SK-N-SH (cell line): ENCODE data around the gene KLC1. TPM values are rescaled to one million over a fixed set of nuclear protein-coding genes. Genes with fewer than 3 reads are reported as not detected.

Experiments used
- CTCF ChIA-PET: fragments of 300-600, 350-600 bp; formaldehyde crosslinking; extraction: SDS; loops from one replicate; lab custom pipeline; 2021; lab: Yijun Ruan, JAX
- POLR2A ChIA-PET: fragments of 350-600 bp; sonication (Branson Sonifier 250); formaldehyde crosslinking; extraction: SDS; loops from one replicate; lab custom pipeline; 2020; ENCODE audit warnings: antibody characterized with exemption, inconsistent platforms; lab: Yijun Ruan, JAX
- DNase-seq: peaks from one replicate; pipeline ENCODE4 v3.0.0; 2012
- H2AFZ ChIP-seq: fragments of 200-600 bp; sonication (generic); 2 replicates; pipeline ENCODE4 v1.8.1; 2016; ENCODE audit warnings: antibody characterized with exemption, mild to moderate bottlenecking, low read depth
- H3F3A ChIP-seq: fragments of 200-600 bp; sonication (generic); replicated peaks from 2 replicates; pipeline ENCODE3; 2016; ENCODE audit warnings: antibody characterized with exemption, mild to moderate bottlenecking; ENCODE audit not compliant: insufficient read depth
- H3K27ac ChIP-seq, 2 experiments: fragments of 200-500 bp in 1 of 2; fragments of 200-600 bp in 1 of 2; sonication (Bioruptor generic) in 1 of 2; sonication (generic), shearing (Covaris generic) in 1 of 2; 2 replicates each; pipeline versions ENCODE4 v1.5.1 to v1.6.1; 2014 to 2016; ENCODE audit warnings: low read depth in 2 of 2, inconsistent platforms in 1 of 2, low read length in 1 of 2, mild to moderate bottlenecking in 1 of 2, mixed read lengths in 1 of 2
- H3K27me3 ChIP-seq: fragments of 200-600 bp; sonication (generic), shearing (Covaris generic); 2 replicates; pipeline ENCODE4 v1.6.1; 2016; ENCODE audit warnings: mixed run types; ENCODE audit not compliant: insufficient read depth
- H3K36me3 ChIP-seq, 2 experiments: fragments of 200-500 bp in 1 of 2; fragments of 200-600 bp in 1 of 2; sonication (Bioruptor generic) in 1 of 2; sonication (generic) in 1 of 2; replicated peaks in 1 of 2; 2 replicates each; pipeline versions ENCODE3 to v1.5.1; 2014 to 2016; ENCODE audit warnings: low read length in 1 of 2, mild to moderate bottlenecking in 1 of 2; ENCODE audit not compliant: insufficient read depth in 2 of 2, control insufficient read depth in 1 of 2
- H3K4me1 ChIP-seq, 2 experiments: fragments of 200-500 bp in 1 of 2; fragments of 200-600 bp in 1 of 2; sonication (Bioruptor generic) in 1 of 2; sonication (generic), shearing (Covaris generic) in 1 of 2; 2 replicates each; pipeline versions ENCODE4 v1.5.1 to v1.6.1; 2014 to 2016; ENCODE audit warnings: low read depth in 1 of 2, low read length in 1 of 2, mixed run types in 1 of 2; ENCODE audit not compliant: insufficient read depth in 2 of 2, control insufficient read depth in 1 of 2
- H3K4me2 ChIP-seq: fragments of 200-600 bp; sonication (generic), shearing (Covaris generic); 2 replicates; pipeline ENCODE4 v1.6.1; 2017; ENCODE audit warnings: mixed run types
- H3K4me3 ChIP-seq, 2 experiments: fragments of 200-500 bp in 1 of 2; fragments of 200-600 bp in 1 of 2; sonication (Bioruptor generic) in 1 of 2; sonication (generic), shearing (Covaris generic) in 1 of 2; 2 replicates each; pipeline versions ENCODE4 v1.5.1 to v1.8.1; 2014 to 2016; ENCODE audit warnings: low read depth in 2 of 2, inconsistent platforms in 1 of 2, low read length in 1 of 2, mild to moderate bottlenecking in 1 of 2, mixed read lengths in 1 of 2, moderate library complexity in 1 of 2
- H3K79me2 ChIP-seq: fragments of 200-600 bp; sonication (generic); 2 replicates; pipeline ENCODE4 v1.8.1; 2017; ENCODE audit warnings: mild to moderate bottlenecking; ENCODE audit not compliant: insufficient read depth
- H3K9ac ChIP-seq: fragments of 200-600 bp; sonication (generic); 2 replicates; pipeline ENCODE4 v1.6.1; 2017; ENCODE audit warnings: mixed run types
- H3K9me2 ChIP-seq: fragments of 200-600 bp; sonication (generic); 2 replicates; pipeline ENCODE4 v1.6.1; 2017; ENCODE audit warnings: mixed run types
- H3K9me3 ChIP-seq: fragments of 200-600 bp; sonication (generic); 2 replicates; pipeline ENCODE4 v1.6.1; 2017; ENCODE audit warnings: mixed run types, mild to moderate bottlenecking, moderate library complexity
- H4K20me1 ChIP-seq: fragments of 200-600 bp; sonication (generic); 2 replicates; pipeline ENCODE4 v1.6.1; 2017; ENCODE audit warnings: mild to moderate bottlenecking, mixed run types; ENCODE audit not compliant: insufficient read depth
- FOSL2 ChIP-seq: IDR thresholded peaks from 2 replicates; pipeline ENCODE4 v1.4.0; 2012; ENCODE audit warnings: low read depth, mild to moderate bottlenecking, moderate library complexity, borderline replicate concordance
- FOXJ3 ChIP-seq: sonication (generic); formaldehyde crosslinking; IDR thresholded peaks from 2 replicates; pipeline ENCODE4 v1.5.1; 2020; ENCODE audit warnings: mild to moderate bottlenecking, missing genetic modification reagents
- GATA2 ChIP-seq: sonication (generic); formaldehyde crosslinking; IDR thresholded peaks from 2 replicates; pipeline ENCODE4 v1.5.0; 2020; ENCODE audit warnings: mild to moderate bottlenecking, missing genetic modification reagents
- MEF2A ChIP-seq: IDR thresholded peaks from 2 replicates; pipeline ENCODE4 v1.4.0; 2012; ENCODE audit warnings: low read depth, borderline replicate concordance
- NFIC ChIP-seq: IDR thresholded peaks from 2 replicates; pipeline ENCODE4 v1.4.0; 2012; ENCODE audit warnings: borderline replicate concordance
- NRF1 ChIP-seq: IDR thresholded peaks from 2 replicates; pipeline ENCODE4 v1.6.1; 2012; ENCODE audit warnings: low read depth, mild to moderate bottlenecking, low read length
- RFX5 ChIP-seq: IDR thresholded peaks from 2 replicates; pipeline ENCODE4 v1.6.1; 2012; ENCODE audit warnings: mild to moderate bottlenecking, improper control_type of control experiment, low read length
- RXRA ChIP-seq: IDR thresholded peaks from 2 replicates; pipeline ENCODE4 v1.4.0; 2012; ENCODE audit warnings: low read depth, mild to moderate bottlenecking, borderline replicate concordance
- SMC3 ChIP-seq: IDR thresholded peaks from 2 replicates; pipeline ENCODE4 v1.6.1; 2012; ENCODE audit warnings: low read depth, low read length, improper control_type of control experiment
- TAF1 ChIP-seq: IDR thresholded peaks from 2 replicates; pipeline ENCODE4 v1.6.1; 2012; ENCODE audit warnings: low read depth, mild to moderate bottlenecking, low read length, moderate library complexity, borderline replicate concordance
- TCF12 ChIP-seq: IDR thresholded peaks from 2 replicates; pipeline ENCODE4 v1.4.0; 2012
- TEAD4 ChIP-seq: IDR thresholded peaks from 2 replicates; pipeline ENCODE4 v1.4.0; 2012; ENCODE audit warnings: mild to moderate bottlenecking, borderline replicate concordance; ENCODE audit not compliant: insufficient read depth
- YY1 ChIP-seq: IDR thresholded peaks from 2 replicates; pipeline ENCODE4 v1.4.0; 2012; ENCODE audit warnings: low read depth, mild to moderate bottlenecking
- WGBS: methylation state at CpG from one replicate; pipeline ENCODE4 v1.1.6; 2017; ENCODE audit warnings: low lambda C conversion rate; 5-methylcytosine and 5-hydroxymethylcytosine counted together
- polyA plus RNA-seq, 3 experiments: library from polyadenylated mRNA; depleted of rRNA; stranded (reverse); fragments of >200 nt; gene quantifications; 2 replicates each; pipeline ENCODE4 v1.2.3, GENCODE V29; 2012
- TF ChIP-seq, protein P1 (sequence below): fragments of 200-600 bp; sonication (generic); IDR thresholded peaks from 2 replicates; pipeline ENCODE4 v1.6.1; 2017; ENCODE audit warnings: antibody characterized with exemption, mild to moderate bottlenecking, moderate library complexity
- TF ChIP-seq, protein P2 (sequence below): IDR thresholded peaks from 2 replicates; pipeline ENCODE4 v1.4.0; 2012; ENCODE audit warnings: low read depth, borderline replicate concordance
- TF ChIP-seq, protein P3 (sequence below): IDR thresholded peaks from 2 replicates; pipeline ENCODE4 v1.4.0; 2012; ENCODE audit warnings: low read depth, borderline replicate concordance
- TF ChIP-seq, protein P4 (sequence below): IDR thresholded peaks from 2 replicates; pipeline ENCODE4 v1.6.1; 2012; ENCODE audit warnings: mild to moderate bottlenecking, low read depth, low read length, moderate library complexity
- TF ChIP-seq, protein P5 (sequence below): IDR thresholded peaks from 2 replicates; pipeline ENCODE4; 2012
- TF ChIP-seq, protein P6 (sequence below): fragments of 150-350 bp; IDR thresholded peaks from 2 replicates; pipeline ENCODE4 v1.6.1; 2017; ENCODE audit warnings: antibody characterized with exemption, low read length, low read depth, borderline replicate concordance

KLC1 gene
- polyA plus RNA-seq, 1 of the 3 experiments (the other 2 are of a cell fraction), result 308 TPM

DNA sequence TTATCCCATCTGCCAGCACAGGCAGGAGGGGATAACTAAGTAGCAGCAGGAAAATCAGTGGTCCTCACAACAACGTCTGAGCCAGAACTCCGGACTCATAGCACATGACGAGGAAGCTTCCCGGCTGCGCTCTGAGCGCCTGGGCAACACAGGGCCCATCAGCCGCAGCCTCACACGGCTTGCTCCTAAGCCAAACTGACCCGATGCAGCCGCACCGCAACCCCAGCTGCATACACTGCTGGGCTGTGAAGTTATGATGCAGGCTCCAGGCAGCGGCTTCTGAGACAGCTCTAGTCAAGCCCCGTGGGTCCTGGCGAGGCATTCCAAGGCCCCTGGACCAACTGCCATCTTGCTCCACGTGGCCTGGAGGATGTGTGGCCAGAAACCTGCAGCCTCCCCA, 114.7 kb downstream of the KLC1 start (continued):
- TF ChIP-seq YY1, result no peak
- no peak for TF ChIP-seq FOSL2
- TF ChIP-seq NRF1, result no peak
- TF ChIP-seq RXRA, result no peak
- no peak for TF ChIP-seq GATA2 (CRISPR knock-in tag)
- TF ChIP-seq RFX5, result no peak
- TF ChIP-seq, all 33 proteins: peak for 0

DNA sequence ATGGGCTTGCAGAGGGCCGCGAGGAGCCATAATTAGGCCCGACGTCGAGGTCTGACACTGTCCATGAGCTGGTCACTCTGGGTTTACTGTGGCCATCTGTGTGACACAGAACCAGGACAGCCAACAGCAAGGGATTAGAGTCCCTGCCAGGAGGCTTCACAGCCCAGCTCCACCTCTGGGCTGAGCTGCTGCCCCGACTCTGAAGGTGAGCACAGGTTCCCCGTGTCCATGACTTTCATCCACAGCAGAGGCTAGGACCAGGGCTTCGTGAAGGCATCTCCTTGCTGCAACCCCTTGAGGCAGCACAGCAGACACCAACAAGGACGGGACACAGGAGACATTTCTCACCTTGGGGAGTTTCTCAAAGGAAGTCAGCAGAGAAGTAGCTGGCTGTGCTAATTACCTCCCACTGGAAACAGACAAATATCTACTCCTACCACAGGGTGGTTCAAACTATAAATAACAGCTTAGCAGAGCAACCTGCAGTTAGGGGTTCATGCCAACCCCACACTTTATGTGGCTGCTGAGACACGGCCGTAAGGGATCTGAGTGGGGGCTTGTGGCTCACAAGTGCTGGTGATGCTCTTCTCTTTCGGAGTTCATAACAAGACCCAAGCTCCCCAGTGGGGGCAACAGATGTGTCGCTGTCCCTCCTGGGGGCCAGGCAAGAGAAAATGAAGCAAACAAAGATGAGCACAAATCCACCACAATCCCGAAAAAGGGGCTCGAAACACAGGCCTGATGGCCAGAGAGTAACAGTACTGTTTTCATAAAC, 115.8 kb downstream of the KLC1 start:
- H3K4me3 ChIP-seq, result no peak overlapping the region
- no peaks in the 10 kb centered on the region; a peak in 1 of 4 replicates for H3K4me1 ChIP-seq
- ChIA-PET POLR2A (interaction anchor here (0.6 kb wide), 1 partner anchor 172 kb away, joined by 4 read pairs; no protein-coding TSS in a partner anchor), CTCF (interaction anchor here (0.9 to 1.1 kb wide), 2 partner anchors 10 to 64 kb away, joined by 3 read pairs; no protein-coding TSS in a partner anchor)
- no peak for DNase-seq
- no peaks in the 10 kb centered on the region for H3K79me2 ChIP-seq
- H4K20me1 ChIP-seq, result no peaks in the 10 kb centered on the region
- no peaks in the 10 kb centered on the region for H3K9me2 ChIP-seq
- H3F3A ChIP-seq, result no peaks in the 10 kb centered on the region
- no peaks in the 10 kb centered on the region for H3K9me3 ChIP-seq
- no peak overlapping the region for H3K4me2 ChIP-seq
- 92% methylated on average over 14 of the region's 15 CpGs for WGBS
- peaks cover 0 to 14% of the 10 kb centered on the region in 2 experiments for H3K36me3 ChIP-seq
- no peak overlapping the region for H3K27ac ChIP-seq
- H3K27me3 ChIP-seq, result no peaks in the 10 kb centered on the region
- no peak overlapping the region for H2AFZ ChIP-seq
- H3K9ac ChIP-seq, result no peak overlapping the region
- TF ChIP-seq YY1, result no peak
- TF ChIP-seq NRF1, result no peak
- TF ChIP-seq, protein P1, sequence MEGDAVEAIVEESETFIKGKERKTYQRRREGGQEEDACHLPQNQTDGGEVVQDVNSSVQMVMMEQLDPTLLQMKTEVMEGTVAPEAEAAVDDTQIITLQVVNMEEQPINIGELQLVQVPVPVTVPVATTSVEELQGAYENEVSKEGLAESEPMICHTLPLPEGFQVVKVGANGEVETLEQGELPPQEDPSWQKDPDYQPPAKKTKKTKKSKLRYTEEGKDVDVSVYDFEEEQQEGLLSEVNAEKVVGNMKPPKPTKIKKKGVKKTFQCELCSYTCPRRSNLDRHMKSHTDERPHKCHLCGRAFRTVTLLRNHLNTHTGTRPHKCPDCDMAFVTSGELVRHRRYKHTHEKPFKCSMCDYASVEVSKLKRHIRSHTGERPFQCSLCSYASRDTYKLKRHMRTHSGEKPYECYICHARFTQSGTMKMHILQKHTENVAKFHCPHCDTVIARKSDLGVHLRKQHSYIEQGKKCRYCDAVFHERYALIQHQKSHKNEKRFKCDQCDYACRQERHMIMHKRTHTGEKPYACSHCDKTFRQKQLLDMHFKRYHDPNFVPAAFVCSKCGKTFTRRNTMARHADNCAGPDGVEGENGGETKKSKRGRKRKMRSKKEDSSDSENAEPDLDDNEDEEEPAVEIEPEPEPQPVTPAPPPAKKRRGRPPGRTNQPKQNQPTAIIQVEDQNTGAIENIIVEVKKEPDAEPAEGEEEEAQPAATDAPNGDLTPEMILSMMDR, result no peak
- TF ChIP-seq, protein P2, sequence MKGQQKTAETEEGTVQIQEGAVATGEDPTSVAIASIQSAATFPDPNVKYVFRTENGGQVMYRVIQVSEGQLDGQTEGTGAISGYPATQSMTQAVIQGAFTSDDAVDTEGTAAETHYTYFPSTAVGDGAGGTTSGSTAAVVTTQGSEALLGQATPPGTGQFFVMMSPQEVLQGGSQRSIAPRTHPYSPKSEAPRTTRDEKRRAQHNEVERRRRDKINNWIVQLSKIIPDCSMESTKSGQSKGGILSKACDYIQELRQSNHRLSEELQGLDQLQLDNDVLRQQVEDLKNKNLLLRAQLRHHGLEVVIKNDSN, result no peak
- TF ChIP-seq, protein P3, sequence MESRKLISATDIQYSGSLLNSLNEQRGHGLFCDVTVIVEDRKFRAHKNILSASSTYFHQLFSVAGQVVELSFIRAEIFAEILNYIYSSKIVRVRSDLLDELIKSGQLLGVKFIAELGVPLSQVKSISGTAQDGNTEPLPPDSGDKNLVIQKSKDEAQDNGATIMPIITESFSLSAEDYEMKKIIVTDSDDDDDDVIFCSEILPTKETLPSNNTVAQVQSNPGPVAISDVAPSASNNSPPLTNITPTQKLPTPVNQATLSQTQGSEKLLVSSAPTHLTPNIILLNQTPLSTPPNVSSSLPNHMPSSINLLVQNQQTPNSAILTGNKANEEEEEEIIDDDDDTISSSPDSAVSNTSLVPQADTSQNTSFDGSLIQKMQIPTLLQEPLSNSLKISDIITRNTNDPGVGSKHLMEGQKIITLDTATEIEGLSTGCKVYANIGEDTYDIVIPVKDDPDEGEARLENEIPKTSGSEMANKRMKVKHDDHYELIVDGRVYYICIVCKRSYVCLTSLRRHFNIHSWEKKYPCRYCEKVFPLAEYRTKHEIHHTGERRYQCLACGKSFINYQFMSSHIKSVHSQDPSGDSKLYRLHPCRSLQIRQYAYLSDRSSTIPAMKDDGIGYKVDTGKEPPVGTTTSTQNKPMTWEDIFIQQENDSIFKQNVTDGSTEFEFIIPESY, result no peak
- TF ChIP-seq TAF1, result no peak
- no peak for TF ChIP-seq FOXJ3 (CRISPR knock-in tag)
- TF ChIP-seq NFIC, result no peak
- TF ChIP-seq MEF2A, result no peak
- no peak for TF ChIP-seq GATA2 (CRISPR knock-in tag)
- TF ChIP-seq SMC3, result no peak
- TF ChIP-seq, protein P4, sequence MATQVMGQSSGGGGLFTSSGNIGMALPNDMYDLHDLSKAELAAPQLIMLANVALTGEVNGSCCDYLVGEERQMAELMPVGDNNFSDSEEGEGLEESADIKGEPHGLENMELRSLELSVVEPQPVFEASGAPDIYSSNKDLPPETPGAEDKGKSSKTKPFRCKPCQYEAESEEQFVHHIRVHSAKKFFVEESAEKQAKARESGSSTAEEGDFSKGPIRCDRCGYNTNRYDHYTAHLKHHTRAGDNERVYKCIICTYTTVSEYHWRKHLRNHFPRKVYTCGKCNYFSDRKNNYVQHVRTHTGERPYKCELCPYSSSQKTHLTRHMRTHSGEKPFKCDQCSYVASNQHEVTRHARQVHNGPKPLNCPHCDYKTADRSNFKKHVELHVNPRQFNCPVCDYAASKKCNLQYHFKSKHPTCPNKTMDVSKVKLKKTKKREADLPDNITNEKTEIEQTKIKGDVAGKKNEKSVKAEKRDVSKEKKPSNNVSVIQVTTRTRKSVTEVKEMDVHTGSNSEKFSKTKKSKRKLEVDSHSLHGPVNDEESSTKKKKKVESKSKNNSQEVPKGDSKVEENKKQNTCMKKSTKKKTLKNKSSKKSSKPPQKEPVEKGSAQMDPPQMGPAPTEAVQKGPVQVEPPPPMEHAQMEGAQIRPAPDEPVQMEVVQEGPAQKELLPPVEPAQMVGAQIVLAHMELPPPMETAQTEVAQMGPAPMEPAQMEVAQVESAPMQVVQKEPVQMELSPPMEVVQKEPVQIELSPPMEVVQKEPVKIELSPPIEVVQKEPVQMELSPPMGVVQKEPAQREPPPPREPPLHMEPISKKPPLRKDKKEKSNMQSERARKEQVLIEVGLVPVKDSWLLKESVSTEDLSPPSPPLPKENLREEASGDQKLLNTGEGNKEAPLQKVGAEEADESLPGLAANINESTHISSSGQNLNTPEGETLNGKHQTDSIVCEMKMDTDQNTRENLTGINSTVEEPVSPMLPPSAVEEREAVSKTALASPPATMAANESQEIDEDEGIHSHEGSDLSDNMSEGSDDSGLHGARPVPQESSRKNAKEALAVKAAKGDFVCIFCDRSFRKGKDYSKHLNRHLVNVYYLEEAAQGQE, result no peak
- TF ChIP-seq TCF12, result no peak
- TF ChIP-seq TEAD4, result no peak
- TF ChIP-seq, protein P5, sequence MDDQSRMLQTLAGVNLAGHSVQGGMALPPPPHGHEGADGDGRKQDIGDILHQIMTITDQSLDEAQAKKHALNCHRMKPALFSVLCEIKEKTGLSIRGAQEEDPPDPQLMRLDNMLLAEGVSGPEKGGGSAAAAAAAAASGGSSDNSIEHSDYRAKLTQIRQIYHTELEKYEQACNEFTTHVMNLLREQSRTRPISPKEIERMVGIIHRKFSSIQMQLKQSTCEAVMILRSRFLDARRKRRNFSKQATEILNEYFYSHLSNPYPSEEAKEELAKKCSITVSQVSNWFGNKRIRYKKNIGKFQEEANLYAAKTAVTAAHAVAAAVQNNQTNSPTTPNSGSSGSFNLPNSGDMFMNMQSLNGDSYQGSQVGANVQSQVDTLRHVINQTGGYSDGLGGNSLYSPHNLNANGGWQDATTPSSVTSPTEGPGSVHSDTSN, result no peak
- TF ChIP-seq FOSL2, result no peak
- no peak for TF ChIP-seq RFX5
- TF ChIP-seq, protein P6, sequence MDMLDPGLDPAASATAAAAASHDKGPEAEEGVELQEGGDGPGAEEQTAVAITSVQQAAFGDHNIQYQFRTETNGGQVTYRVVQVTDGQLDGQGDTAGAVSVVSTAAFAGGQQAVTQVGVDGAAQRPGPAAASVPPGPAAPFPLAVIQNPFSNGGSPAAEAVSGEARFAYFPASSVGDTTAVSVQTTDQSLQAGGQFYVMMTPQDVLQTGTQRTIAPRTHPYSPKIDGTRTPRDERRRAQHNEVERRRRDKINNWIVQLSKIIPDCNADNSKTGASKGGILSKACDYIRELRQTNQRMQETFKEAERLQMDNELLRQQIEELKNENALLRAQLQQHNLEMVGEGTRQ, result no peak
